HT-29 (cell line): Measurements from ENCODE around the gene SLC19A1. TPM values are rescaled to one million over a fixed set of nuclear protein-coding genes. Genes with fewer than 3 reads are reported as not detected.
"Not testable (repeated sequence)": the region's sequence is repeated elsewhere in the genome, so short reads cannot be mapped to it uniquely, and the experiment has no call there.

ENCODE experiments used
- DNase-seq: peaks from one replicate; pipeline ENCODE4 v3.0.0-alpha.2; 2015; ENCODE audit warnings: low spot score
- total RNA-seq: library from RNA; depleted of rRNA; stranded (reverse); fragments of >200 nt; shearing (Covaris generic); gene quantifications from 2 replicates; pipeline ENCODE4 v1.2.3, GENCODE V29; 2014

The SLC19A1 gene
- total RNA-seq, 1 experiment from 2014 or later = 67.4 TPM

GRCh38 chr21:45576838-45577737, 34.8 kb upstream of the SLC19A1 start:
- no peak for DNase-seq

GRCh38 chr21:45575993-45576837, 34.0 kb upstream of the SLC19A1 start:
- DNase-seq = no peak

GRCh38 chr21:45575304-45575992, 33.2 kb upstream of the SLC19A1 start:
- no peak for DNase-seq

GRCh38 chr21:45574691-45575090, 32.5 kb upstream of the SLC19A1 start:
- no peak for DNase-seq

- no peak for DNase-seq
Observed at GRCh38 chr21:45574081-45574501, 31.9 kb upstream of the SLC19A1 start.

GRCh38 chr21:45573452-45574035, 31.3 kb upstream of the SLC19A1 start:
- DNase-seq = no peak

- no peak for DNase-seq
Observed at GRCh38 chr21:45572783-45573451, 30.7 kb upstream of the SLC19A1 start.

GRCh38 chr21:45572231-45572630, 30.0 kb upstream of the SLC19A1 start:
- no peak for DNase-seq

- no peak for DNase-seq
Observed at GRCh38 chr21:45571641-45572040, 29.4 kb upstream of the SLC19A1 start.

- DNase-seq = no peak
Observed at GRCh38 chr21:45570826-45571601, 28.8 kb upstream of the SLC19A1 start.

- no peak for DNase-seq
Observed at GRCh38 chr21:45570071-45570470, 27.8 kb upstream of the SLC19A1 start.

GRCh38 chr21:45568383-45568782, 26.1 kb upstream of the SLC19A1 start:
- DNase-seq = no peak

- DNase-seq = not testable (repeated sequence)
Observed at GRCh38 chr21:45564137-45564536, 21.9 kb upstream of the SLC19A1 start.

GRCh38 chr21:45562965-45563364, 20.7 kb upstream of the SLC19A1 start:
- no peak for DNase-seq

GRCh38 chr21:45562402-45562801, 20.2 kb upstream of the SLC19A1 start:
- DNase-seq = no peak

- DNase-seq = not testable (repeated sequence)
Observed at GRCh38 chr21:45561241-45561640, 19.0 kb upstream of the SLC19A1 start.

GRCh38 chr21:45560106-45561021, 18.1 kb upstream of the SLC19A1 start:
- DNase-seq = no peak

- no peak for DNase-seq
Observed at GRCh38 chr21:45559216-45560105, 17.2 kb upstream of the SLC19A1 start.
